HEK293T (cell line): ENCODE data around the gene SNAP91.

Experiments
- ARNT ChIP-seq: fragments of 450-650 bp; IDR thresholded peaks from 2 replicates; pipeline ENCODE4 v1.6.1; 2017; ENCODE audit warnings: mild to moderate bottlenecking
- BHLHE40 ChIP-seq: fragments of 450-650 bp; IDR thresholded peaks from 2 replicates; pipeline ENCODE4 v1.6.1; 2016; ENCODE audit warnings: mild to moderate bottlenecking, moderate library complexity, borderline replicate concordance
- CTBP1 ChIP-seq: fragments of 450-650 bp; IDR thresholded peaks from 2 replicates; pipeline ENCODE4 v1.6.1; 2016; ENCODE audit warnings: borderline replicate concordance
- ELF4 ChIP-seq: fragments of 450-650 bp; IDR thresholded peaks from 2 replicates; pipeline ENCODE4 v1.6.1; 2017; ENCODE audit warnings: antibody characterized with exemption
- FOXA1 ChIP-seq: fragments of 450-650 bp; IDR thresholded peaks from 2 replicates; pipeline ENCODE4 v1.6.1; 2016; ENCODE audit warnings: mild to moderate bottlenecking
- FOXK2 ChIP-seq: fragments of 450-650 bp; IDR thresholded peaks from 2 replicates; pipeline ENCODE4 v1.6.1; 2016; ENCODE audit warnings: mild to moderate bottlenecking
- FOXM1 ChIP-seq: fragments of 450-650 bp; IDR thresholded peaks from 2 replicates; pipeline ENCODE4 v1.6.1; 2017; ENCODE audit warnings: mild to moderate bottlenecking, borderline replicate concordance
- HDGF ChIP-seq: fragments of 450-650 bp; IDR thresholded peaks from 2 replicates; pipeline ENCODE4 v1.6.1; 2017; ENCODE audit warnings: antibody characterized with exemption, borderline replicate concordance
- L3MBTL2 ChIP-seq: fragments of 450-650 bp; conservative IDR thresholded peaks from 2 replicates; pipeline ENCODE4 v1.6.1; 2016; ENCODE audit warnings: mild to moderate bottlenecking
- NFRKB ChIP-seq: fragments of 450-650 bp; IDR thresholded peaks from 2 replicates; pipeline ENCODE4 v1.6.1; 2016; ENCODE audit warnings: mild to moderate bottlenecking, moderate library complexity
- SP1 ChIP-seq: fragments of 450-650 bp; IDR thresholded peaks from 2 replicates; pipeline ENCODE4 v1.6.1; 2017
- SUZ12 ChIP-seq: fragments of 450-650 bp; IDR thresholded peaks from 2 replicates; pipeline ENCODE4 v1.6.1; 2016; ENCODE audit warnings: mild to moderate bottlenecking
- TARDBP ChIP-seq: fragments of 450-650 bp; IDR thresholded peaks from 2 replicates; pipeline ENCODE4 v1.6.1; 2016
- ZNF384 ChIP-seq: fragments of 450-650 bp; IDR thresholded peaks from 2 replicates; pipeline ENCODE4 v1.6.1; 2016

GRCh38 chr6:83756565-83756964 lies 47.7 kb upstream of the SNAP91 start:
- TF ChIP-seq SUZ12: no peak
- no peak for TF ChIP-seq BHLHE40
- no peak for TF ChIP-seq FOXM1
- no peak for TF ChIP-seq HDGF
- TF ChIP-seq FOXA1: no peak
- no peak for TF ChIP-seq ELF4
- TF ChIP-seq SP1: no peak
- no peak for TF ChIP-seq TARDBP
- no peak for TF ChIP-seq CTBP1
- TF ChIP-seq L3MBTL2: no peak
- TF ChIP-seq ARNT: no peak
- TF ChIP-seq ZNF384: no peak
- TF ChIP-seq FOXK2: no peak
- TF ChIP-seq NFRKB: no peak
